Keratinocyte (primary cell): ENCODE data around the gene MYO16. TPM values are rescaled to one million over a fixed set of nuclear protein-coding genes. Genes with fewer than 3 reads are reported as not detected.

Experiments
- DNase-seq: peaks from one replicate; pipeline ENCODE4 v3.0.0-alpha.2; 2011; ENCODE audit warnings: low read depth, missing footprints, low spot score
- FAIRE-seq: peaks from 2 replicates; lab custom pipeline; 2011; peaks lifted over from hg19 to GRCh38; lab: Jason Lieb, UNC
- H2AFZ ChIP-seq: 2 replicates; pipeline ENCODE4 v1.6.0; 2012; ENCODE audit warnings: low read length, control low read depth, inconsistent platforms; ENCODE audit not compliant: control insufficient read depth
- H3K27ac ChIP-seq: 2 replicates; pipeline ENCODE4 v1.5.1; 2011; ENCODE audit warnings: low read length; ENCODE audit not compliant: control insufficient read depth, insufficient read depth
- H3K27me3 ChIP-seq: 3 replicates; pipeline ENCODE4 v1.6.0; 2011; ENCODE audit warnings: low read length; ENCODE audit not compliant: control insufficient read depth, insufficient read depth; ENCODE audit errors: extremely low read depth
- H3K36me3 ChIP-seq, 2 experiments: 2 replicates in 1 of 2; 3 replicates in 1 of 2; pipeline ENCODE4 v1.5.1; 2011; ENCODE audit warnings: low read length in 2 of 2, mild to moderate bottlenecking in 1 of 2; ENCODE audit not compliant: control insufficient read depth in 2 of 2, insufficient read depth in 2 of 2; ENCODE audit errors: extremely low read depth in 1 of 2
- H3K4me1 ChIP-seq: 3 replicates; pipeline ENCODE4 v1.5.1; 2011; ENCODE audit warnings: low read length; ENCODE audit not compliant: control insufficient read depth, insufficient read depth; ENCODE audit errors: extremely low read depth
- H3K4me2 ChIP-seq: 3 replicates; pipeline ENCODE4 v1.6.0; 2011; ENCODE audit warnings: low read depth, low read length; ENCODE audit not compliant: control insufficient read depth, insufficient read depth; ENCODE audit errors: extremely low read depth
- H3K4me3 ChIP-seq, 3 experiments: fragments of 200-600 bp in 1 of 3; sonication (generic) in 1 of 3; 2 replicates in 2 of 3; 3 replicates in 1 of 3; pipeline ENCODE4 v1.5.1; 2011 to 2016; ENCODE audit warnings: low read length in 3 of 3, mild to moderate bottlenecking in 3 of 3, control low read depth in 2 of 3, inconsistent platforms in 1 of 3, low read depth in 1 of 3, mixed read lengths in 1 of 3, mixed run types in 1 of 3, moderate library complexity in 1 of 3; ENCODE audit not compliant: control insufficient read depth in 2 of 3, insufficient read depth in 2 of 3; ENCODE audit errors: extremely low read depth in 1 of 3
- H3K79me2 ChIP-seq: 2 replicates; pipeline ENCODE4 v1.6.0; 2012; ENCODE audit warnings: low read length; ENCODE audit not compliant: control insufficient read depth, insufficient read depth
- H3K9ac ChIP-seq: 3 replicates; pipeline ENCODE4 v1.6.0; 2011; ENCODE audit warnings: low read length; ENCODE audit not compliant: control insufficient read depth, insufficient read depth; ENCODE audit errors: extremely low read depth
- H3K9me1 ChIP-seq: 3 replicates; pipeline ENCODE4 v1.6.0; 2011; ENCODE audit warnings: low read length; ENCODE audit not compliant: control insufficient read depth, insufficient read depth; ENCODE audit errors: extremely low read depth
- H3K9me3 ChIP-seq: 2 replicates; pipeline ENCODE4 v1.5.1; 2012; ENCODE audit warnings: low read depth, low read length; ENCODE audit not compliant: control insufficient read depth
- H4K20me1 ChIP-seq: 3 replicates; pipeline ENCODE4 v1.6.0; 2011; ENCODE audit warnings: low read length; ENCODE audit not compliant: control insufficient read depth, insufficient read depth; ENCODE audit errors: extremely low read depth
- EZH2 ChIP-seq: IDR thresholded peaks from one replicate; pipeline ENCODE4 v1.6.1; 2012; ENCODE audit warnings: inconsistent platforms, mild to moderate bottlenecking, low read length, moderate library complexity
- dilution Hi-C: fragments of 300-500 bp; cut with MboI; formaldehyde crosslinking; loops from one replicate; pipeline ENCODE4 v1.7.0; 2020; ENCODE audit warnings: low sequenced_read_pairs; ENCODE audit not compliant: extremely low pct_ligation_motif_present
- polyA plus RNA-seq, 5 experiments: library from polyadenylated mRNA; depleted of rRNA in 3 of 5; stranded (reverse) in 3 of 5; stranded (forward) in 1 of 5; unstranded in 1 of 5; fragments of >200 nt; gene quantifications; 1 replicate in 1 of 5; 2 replicates in 3 of 5; 3 replicates in 1 of 5; pipeline versions ENCODE4 v1.2.1 to v1.2.3, GENCODE V29; 2011 to 2012; ENCODE audit warnings: missing spikeins in 2 of 5, low read depth in 1 of 5, low replicate concordance in 1 of 5
- TF ChIP-seq, protein P1 (sequence below), 3 experiments: IDR thresholded peaks in 1 of 3; conservative IDR thresholded peaks in 1 of 3; optimal IDR thresholded peaks in 1 of 3; 2 replicates in 2 of 3; 3 replicates in 1 of 3; pipeline versions ENCODE3 to v1.5.1; 2011; ENCODE audit warnings: low read length in 3 of 3, mild to moderate bottlenecking in 3 of 3, moderate library complexity in 2 of 3, control low read depth in 1 of 3, inconsistent platforms in 1 of 3; ENCODE audit not compliant: insufficient read depth in 2 of 3; ENCODE audit errors: extremely low read depth in 1 of 3

Gene MYO16
- polyA plus RNA-seq, 1 donor (not counting 4 experiments of a cell fraction or from before 2014, with no cell fraction given): 0.08 TPM

DNA sequence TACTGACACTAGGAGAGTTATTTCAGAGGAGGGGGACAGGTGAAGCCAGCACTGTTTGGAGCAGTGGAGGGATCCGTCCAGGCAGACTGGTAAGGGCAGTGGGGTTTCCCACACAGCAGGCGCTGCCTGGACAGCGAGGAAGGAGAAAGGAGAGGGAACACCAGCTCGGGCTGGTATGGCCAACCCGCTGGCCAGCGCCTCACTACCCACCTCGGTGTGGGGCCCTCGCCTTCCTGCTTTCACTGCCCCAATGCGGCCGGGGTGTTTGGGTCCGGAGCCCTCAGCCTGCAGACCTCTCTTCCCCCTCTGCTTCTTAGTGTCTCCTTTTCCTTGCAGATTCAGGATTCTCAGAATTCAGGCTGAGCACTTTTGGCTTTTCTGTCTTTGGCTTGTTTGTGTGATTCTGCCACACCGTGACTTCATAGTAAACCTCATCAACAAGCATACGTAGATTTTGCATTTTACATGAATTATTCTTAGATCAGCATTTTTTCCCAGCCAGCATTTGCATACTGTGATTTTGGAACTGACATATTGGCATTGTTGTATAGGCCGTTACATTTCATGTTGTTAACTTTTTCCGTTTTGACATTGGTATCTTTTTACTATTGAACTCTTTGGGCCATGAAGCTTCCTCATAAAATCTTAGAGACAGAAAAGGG lies 294.1 kb downstream of the MYO16 start:
- no peaks in the 10 kb centered on the region for H3K79me2 ChIP-seq
- no peak overlapping the region for H3K27ac ChIP-seq
- H3K4me2 ChIP-seq: no peak overlapping the region
- no peaks in the 10 kb centered on the region for H3K9me3 ChIP-seq
- H3K36me3 ChIP-seq: no peaks in the 10 kb centered on the region
- DNase-seq (no peak), FAIRE-seq (no peak)
- H3K4me1 ChIP-seq: peaks cover 14% of the 10 kb centered on the region
- TF ChIP-seq, protein P1, sequence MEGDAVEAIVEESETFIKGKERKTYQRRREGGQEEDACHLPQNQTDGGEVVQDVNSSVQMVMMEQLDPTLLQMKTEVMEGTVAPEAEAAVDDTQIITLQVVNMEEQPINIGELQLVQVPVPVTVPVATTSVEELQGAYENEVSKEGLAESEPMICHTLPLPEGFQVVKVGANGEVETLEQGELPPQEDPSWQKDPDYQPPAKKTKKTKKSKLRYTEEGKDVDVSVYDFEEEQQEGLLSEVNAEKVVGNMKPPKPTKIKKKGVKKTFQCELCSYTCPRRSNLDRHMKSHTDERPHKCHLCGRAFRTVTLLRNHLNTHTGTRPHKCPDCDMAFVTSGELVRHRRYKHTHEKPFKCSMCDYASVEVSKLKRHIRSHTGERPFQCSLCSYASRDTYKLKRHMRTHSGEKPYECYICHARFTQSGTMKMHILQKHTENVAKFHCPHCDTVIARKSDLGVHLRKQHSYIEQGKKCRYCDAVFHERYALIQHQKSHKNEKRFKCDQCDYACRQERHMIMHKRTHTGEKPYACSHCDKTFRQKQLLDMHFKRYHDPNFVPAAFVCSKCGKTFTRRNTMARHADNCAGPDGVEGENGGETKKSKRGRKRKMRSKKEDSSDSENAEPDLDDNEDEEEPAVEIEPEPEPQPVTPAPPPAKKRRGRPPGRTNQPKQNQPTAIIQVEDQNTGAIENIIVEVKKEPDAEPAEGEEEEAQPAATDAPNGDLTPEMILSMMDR (optimal IDR thresholded peaks at IDR 0.05 in 1 of 3, IDR thresholded peaks at IDR 0.05 in 1 of 3, conservative IDR thresholded peaks at IDR 0.05 in 1 of 3; ENCODE audit: extremely low read depth in 1 of 3, insufficient read depth in 2 of 3, low read length in 3 of 3): no peak
- TF ChIP-seq EZH2: no peak
- no peak overlapping the region for H3K4me3 ChIP-seq
- no peaks in the 10 kb centered on the region for H3K27me3 ChIP-seq
- dilution Hi-C loops: no loop called here
- H4K20me1 ChIP-seq: no peaks in the 10 kb centered on the region
- no peaks in the 10 kb centered on the region for H3K9me1 ChIP-seq
- H3K9ac ChIP-seq: no peak overlapping the region
- no peak overlapping the region for H2AFZ ChIP-seq

DNA sequence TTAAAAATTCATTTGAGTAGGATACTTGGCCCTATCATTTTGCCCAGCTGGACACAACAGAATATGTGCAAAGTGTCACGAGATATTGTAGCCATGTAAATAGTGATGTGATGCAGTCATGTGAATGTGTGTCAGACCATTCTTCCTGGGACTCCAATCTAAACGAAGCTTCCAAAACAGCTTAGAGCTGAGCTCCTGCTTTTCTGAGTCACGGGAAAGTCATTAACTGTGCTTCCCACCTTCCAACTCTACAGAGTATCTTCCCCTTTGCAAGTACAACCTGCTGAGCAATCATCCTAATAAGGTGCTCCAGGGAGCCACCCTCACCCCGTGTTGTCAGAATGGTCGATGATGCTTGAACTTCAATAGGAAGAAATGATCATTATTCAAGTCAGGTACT lies 294.7 kb downstream of the MYO16 start:
- dilution Hi-C loops: no loop called here
- DNase-seq: no peak

More for the DNA sequence above, 294.7 kb downstream of the MYO16 start:
- Histone ChIP-seq H2AFZ (no peak overlapping the region), H3K79me2 (no peaks in the 10 kb centered on the region), H3K36me3 (no peaks in the 10 kb centered on the region), H3K9me1 (no peaks in the 10 kb centered on the region), H3K9me3 (no peaks in the 10 kb centered on the region), H4K20me1 (no peaks in the 10 kb centered on the region), H3K4me2 (no peak overlapping the region), H3K27me3 (no peaks in the 10 kb centered on the region), H3K9ac (no peak overlapping the region), H3K27ac (no peak overlapping the region), H3K4me1 (peaks cover 10% of the 10 kb centered on the region), H3K4me3 (no peak overlapping the region)
- no peak for TF ChIP-seq EZH2
- TF ChIP-seq, protein P1 (optimal IDR thresholded peaks at IDR 0.05 in 1 of 3, IDR thresholded peaks at IDR 0.05 in 1 of 3, conservative IDR thresholded peaks at IDR 0.05 in 1 of 3; ENCODE audit: extremely low read depth in 1 of 3, insufficient read depth in 2 of 3, low read length in 3 of 3): no peak
- no peak for FAIRE-seq
